HG03432 (cell line): Measurements from ENCODE around the gene TRAPPC13.
"Not testable (repeated sequence)": the region's sequence is repeated elsewhere in the genome, so short reads cannot be mapped to it uniquely, and the experiment has no call there.

Experiments used
- ATAC-seq: cut with Tn5 transposase; IDR thresholded peaks from one replicate; pipeline ENCODE4 v1.9.1; 2021; ENCODE audit warnings: mild to moderate bottlenecking, moderate library complexity; ENCODE audit not compliant: unreplicated experiment

Gene TRAPPC13

DNA sequence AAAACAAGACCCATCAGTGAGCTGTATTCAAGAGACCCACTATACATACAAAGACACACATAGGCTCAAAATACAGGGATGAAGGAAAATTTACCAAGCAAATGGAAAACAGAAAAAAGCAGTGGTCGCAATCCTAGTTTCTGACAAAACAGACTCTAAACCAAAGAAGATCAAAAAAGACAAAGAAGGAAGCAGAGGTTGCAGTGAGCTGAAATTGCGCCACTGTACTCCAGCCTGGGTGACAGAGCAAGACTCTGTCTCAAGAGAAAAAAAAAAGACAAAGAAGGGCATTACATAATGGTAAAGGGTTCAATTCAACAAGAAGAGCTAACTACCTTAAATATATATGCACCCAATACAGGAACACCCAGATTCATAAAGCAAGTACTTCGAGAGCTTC is 51.2 kb downstream of the TRAPPC13 start:
- ATAC-seq = not testable (repeated sequence)

DNA sequence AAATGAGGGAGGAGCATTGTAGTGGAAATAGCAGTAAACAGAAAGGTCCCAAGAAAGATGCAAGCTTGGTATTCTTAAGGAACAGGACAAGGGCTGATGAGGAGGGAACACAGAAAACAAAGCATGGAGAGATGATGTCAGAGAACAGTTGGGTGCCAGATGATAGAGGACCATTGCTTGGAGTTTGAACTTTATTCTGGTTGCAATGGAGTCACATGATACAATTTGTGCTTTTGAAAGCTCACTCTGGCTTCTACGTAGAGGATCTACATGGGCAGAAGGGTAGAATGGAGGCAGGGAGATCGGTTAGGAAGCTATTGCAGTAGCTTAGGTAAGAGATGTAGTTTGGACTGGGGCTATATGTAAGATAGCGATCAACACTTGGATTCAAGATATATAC is 57.3 kb downstream of the TRAPPC13 start:
- no peak for ATAC-seq

DNA sequence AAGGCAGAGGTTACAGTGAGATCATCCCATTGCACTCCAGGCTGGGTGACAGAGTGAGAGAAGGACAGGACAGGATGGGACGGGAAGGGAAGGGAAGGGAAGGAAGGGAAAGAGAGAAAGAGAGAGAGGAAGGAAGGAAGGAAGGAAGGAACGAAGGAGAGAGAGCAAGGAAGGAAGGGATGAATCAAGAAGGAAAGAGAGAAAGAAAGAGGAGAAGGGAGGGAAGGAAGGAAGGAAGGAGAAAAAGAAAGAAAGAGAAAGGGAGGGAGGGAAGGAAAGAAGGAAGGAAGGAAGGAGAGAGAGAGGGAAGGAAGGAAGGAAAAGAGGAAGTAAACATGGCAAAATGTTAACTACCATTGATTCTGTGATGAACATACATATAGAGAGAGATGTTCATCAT is 68.3 kb downstream of the TRAPPC13 start:
- ATAC-seq = no peak

DNA sequence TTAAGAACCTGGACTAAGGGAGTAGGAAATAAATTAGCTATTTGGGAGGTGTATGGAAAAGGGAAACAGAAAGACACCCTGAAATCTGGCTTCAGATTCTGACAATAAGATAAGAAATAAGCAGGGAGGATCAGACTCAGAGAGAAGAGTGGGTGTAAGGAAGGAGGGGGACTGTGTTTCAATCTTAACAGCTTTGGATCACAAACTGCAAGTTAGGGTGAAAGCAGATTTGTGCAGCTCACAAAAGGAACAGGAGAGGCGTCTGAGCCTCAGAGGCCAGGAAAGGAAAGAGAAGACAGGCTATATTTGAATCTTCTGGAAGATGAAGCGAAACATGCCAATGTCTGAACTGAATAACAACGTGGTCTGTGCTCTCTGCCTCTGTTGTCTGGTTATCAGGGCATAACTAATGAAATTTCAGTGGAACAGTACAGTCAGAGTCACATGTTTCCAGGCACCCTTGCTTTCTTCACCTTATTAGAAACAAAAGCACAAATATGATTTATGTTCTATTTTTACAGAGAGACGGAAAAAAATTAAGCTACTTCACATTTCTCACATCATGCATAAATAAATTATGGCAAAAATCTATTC is 70.4 kb downstream of the TRAPPC13 start:
- no peak for ATAC-seq

DNA sequence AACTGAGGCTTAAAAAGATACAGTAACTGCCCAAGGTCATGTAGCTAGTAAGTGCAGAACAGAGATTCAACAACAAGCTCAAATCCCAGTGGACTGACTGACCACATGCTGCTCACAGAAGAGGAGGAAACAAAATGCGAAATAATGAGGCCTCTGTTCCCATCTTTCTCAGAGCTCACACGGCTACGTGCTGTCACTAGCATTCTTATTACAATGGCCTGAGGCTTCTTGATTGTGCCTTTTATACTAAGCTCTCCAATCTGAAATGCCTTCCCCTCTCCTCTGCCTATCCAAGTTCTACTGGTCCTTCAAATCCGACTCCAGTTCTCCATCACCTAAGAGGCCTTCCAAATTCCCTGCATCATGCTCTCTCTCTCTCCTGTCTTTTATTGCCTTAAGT is 71.1 kb downstream of the TRAPPC13 start:
- no peak for ATAC-seq

DNA sequence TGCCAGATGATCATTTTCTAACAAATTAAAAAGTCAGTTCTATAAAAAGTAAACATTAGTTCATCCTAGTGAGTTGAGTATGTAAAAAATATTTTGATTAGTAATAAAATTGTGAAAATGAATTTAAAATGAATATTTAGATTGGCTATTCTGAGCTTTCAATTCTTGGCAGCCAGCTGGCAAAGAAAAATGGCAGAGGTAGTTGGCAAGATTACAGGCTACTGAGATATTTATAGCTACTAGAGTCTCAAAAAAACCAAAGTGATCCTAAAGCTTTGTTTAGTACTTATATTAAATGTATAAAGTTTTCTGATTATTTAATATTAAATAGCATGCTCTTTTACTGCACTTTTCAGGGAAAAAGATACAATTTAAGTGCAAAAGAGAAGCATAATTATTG is 72.1 kb downstream of the TRAPPC13 start:
- ATAC-seq = no peak

DNA sequence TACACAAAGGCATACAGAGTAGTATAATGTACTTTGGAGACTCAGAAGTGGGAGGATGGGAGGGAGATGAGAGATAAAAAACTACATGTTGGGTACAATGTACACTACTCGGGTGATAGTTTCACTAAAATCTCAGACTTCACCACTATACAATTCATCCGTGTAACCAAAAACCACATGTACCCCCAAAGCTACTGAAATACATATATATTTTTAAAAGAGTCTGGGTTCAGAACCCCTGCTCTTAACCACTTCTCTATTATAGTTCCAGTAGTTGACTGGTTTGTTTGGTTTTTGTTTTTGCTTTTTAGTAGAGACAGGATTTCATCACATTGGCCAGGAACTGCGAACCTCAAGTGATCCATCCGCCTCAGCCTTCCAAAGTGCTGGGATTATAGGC is 74.5 kb downstream of the TRAPPC13 start:
- no peak for ATAC-seq

DNA sequence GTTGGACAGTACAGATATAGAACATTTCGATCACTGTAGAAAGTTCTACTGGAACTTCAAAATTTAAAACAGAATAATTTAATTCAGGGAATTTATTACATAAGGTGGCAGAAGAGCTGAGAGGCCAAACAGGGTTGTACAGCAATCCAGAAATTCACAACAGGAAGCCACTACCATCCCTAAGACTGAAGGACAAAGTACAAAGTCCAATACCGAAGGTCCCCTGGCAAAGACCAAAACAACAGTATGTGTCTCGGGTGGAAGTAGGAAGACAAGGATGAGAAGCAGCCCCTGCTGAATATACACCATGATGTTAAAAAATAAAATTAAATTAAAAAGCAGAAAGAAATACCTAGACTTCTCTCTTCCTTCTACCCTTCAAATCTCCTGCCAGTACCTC is 77.2 kb downstream of the TRAPPC13 start:
- ATAC-seq = no peak

DNA sequence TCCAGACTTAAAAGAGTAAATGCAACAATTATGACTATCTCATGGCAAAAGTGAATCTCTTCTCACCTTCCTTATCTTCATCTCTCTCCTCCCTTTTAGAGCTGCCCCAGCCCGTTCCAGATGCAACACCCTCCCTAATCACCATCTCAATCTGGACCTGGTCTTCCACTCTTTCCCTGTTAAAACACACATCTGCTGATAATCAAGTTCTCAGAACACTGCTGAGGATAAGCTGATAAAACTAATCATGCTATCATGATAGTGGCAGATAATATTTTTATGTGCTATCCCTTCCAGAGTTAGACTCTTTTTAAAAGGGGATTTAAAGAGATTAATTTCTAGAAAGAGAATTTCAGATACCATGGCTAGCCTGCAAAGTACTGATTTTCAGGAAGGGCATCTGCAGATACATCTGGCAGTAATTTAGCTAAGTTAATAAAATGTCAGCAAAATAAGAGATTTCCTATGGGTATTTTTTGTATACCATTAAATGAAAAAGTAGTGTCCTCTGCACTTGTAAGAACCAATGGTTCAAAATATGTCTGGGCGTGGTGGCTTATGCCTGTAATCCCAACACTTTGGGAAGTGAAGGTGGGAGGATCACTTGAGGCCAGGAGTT is 79.9 kb downstream of the TRAPPC13 start:
- ATAC-seq = no peak

DNA sequence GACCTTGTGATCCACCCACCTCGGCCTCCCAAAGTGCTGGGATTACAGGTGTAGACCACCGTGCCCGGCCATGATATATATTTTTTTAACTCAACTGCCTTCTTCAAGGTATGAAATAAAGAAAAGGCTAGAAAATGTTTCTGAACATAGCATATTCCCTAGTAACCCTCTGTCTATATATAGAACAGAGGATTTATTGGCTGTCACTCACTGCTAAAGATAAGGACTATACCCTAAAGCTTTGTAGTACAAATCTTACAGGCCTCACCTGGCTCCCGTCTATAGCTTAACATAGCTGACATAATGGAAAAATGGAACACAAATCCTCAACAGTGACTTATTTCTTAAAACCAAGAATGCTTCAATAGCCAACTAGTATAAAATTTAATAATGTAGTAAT is 82.8 kb downstream of the TRAPPC13 start:
- ATAC-seq = no peak

DNA sequence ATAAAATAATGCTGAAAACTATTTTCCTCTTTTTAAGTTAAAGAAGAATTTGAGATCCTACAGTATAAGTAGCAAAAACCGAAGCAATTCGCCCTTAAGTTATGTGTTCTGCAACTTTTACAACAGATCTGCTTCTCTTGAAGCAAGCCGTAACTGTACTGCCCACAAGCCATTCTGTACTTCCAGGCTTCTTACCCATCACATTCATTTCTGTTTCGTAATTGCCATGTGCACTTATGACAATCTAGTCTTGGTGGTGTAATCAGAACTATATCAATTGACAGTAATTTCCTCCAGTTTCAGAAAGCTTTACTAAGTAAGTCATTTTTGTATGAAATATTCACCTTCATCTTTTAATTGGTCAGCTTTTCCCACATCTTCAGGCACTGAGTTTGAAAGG is 83.3 kb downstream of the TRAPPC13 start:
- ATAC-seq = no peak
